NCI-H748 (cell line): ENCODE data around the gene YOD1.
"Not testable (repeated sequence)": the region's sequence is repeated elsewhere in the genome, so short reads cannot be mapped to it uniquely, and the experiment has no call there.

Experiments used
- DNase-seq: peaks from one replicate; lab custom pipeline; 2025; ENCODE audit not compliant: unreplicated experiment; lab: John Stamatoyannopoulos, UW

YOD1 gene

DNA sequence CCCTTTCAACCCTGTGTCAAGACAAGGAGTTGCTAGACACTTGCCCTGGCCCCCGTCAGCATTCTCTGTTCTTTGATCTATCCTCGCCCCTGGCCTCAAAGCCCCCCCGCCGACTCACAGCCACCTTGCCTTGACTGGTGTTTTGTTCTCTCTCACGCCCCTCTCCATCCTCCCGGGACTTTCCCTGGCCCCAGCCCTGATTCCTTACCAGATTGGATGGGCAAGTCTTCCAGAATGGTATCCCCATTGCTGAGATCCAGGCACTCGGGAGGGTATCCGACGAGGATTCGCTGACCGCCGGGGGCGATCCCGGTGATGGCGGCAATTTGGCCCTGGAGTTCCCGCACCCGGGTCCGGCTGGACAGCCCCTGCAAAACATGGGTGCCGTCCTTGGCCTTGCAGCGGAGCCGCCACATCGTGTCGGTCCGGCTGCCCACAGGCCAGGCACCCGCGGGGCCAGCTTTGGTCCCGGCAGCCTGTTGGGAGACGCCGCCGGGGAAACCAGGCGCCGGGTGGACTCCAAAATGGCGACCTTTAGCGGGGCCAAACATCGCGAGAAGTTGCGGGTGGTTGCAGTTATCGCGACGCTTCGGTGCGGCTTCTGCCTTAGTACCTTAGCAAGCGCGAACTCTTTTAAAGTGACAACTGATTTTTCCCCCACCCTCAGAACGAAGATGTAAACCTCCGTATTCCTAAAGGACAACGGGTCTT, 373 bp downstream of the YOD1 start:
- peak; percentile 89 for DNase-seq

GRCh38 chr1:207049974-207050391, 1.0 kb downstream of the YOD1 start:
- DNase-seq, result peak; percentile 40

DNA sequence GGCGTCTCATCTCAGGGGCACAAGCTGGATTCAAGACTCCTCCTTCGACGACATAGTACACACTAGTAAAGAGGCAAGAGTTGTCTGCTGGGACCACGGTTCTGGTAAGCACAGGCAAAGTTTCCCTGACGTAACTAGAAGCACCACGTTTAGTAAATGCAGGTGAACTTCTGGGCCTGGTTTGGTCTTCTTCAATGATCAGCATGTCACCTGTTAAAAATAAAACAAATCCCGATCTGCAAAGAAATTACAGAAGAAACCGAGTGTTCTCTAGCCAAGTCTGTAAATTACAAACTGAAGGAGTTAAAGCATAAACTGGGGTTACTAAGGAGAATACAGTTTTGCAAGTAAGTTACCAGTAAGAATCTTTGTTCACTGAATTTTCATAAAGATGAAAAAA, 1.5 kb downstream of the YOD1 start:
- no peak for DNase-seq

DNA sequence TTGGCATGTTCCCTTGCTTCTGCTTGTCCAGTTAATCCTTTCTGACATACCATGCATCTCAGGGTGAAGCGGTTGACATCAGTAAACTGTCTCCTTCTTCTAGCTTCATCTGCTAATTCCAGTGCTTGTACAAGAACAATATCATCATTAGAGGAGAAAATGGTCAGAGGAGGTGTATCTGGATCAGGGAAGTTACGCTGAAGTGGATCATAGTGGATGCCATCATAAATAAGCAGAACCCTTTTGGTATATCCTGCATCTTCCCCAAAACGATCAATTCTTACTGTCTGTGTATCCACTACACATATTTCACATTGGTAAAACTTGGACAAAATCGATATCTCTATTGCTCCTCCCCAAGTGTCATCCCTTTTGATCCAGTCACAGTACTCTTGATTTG, 2.0 kb downstream of the YOD1 start:
- DNase-seq, result no peak

GRCh38 chr1:207048041-207048440, 3.0 kb downstream of the YOD1 start:
- no peak for DNase-seq

DNA sequence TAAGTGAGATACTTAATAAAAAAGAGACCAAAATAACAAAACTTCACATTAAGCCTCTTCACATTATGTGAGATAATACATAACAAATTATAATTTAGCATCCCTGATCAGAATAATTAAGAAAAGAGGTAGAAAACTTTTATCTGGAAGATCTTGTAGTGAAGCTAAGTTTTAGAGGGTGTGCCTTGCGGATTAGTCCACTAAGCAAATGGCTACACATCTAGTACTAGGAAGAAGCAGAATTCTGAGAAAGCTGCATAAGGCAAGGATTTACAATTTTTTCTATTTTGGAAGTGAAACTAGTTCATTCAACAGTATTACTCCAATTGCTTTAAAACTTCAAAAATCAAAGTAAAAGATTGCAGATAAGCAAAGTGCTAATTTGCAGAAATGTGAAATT, 3.5 kb downstream of the YOD1 start:
- DNase-seq, result no peak

DNA sequence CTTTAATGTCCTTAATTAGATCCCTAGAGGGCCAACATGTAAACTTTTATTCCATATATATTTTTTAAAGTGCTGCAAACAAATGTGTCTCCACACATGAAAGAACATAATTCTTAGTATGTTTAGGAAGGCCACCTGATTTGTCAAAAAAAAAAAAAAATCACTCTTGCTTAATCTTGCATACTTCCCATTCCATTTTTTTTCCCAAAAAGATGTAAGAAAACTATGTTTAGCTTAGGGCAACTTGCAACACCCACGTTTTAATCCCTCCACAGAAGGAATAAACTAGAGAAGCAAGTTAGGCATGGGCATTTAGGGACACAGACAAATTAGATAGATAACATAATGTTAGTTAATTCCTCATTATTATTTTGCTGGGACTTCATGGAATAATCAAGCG, 5.6 kb downstream of the YOD1 start:
- no peak for DNase-seq

GRCh38 chr1:207041397-207041796, 9.6 kb downstream of the YOD1 start:
- not testable (repeated sequence) for DNase-seq

GRCh38 chr1:207040181-207040533, 10.9 kb downstream of the YOD1 start:
- no peak for DNase-seq

- DNase-seq, result no peak
These were observed 11.4 kb downstream of the YOD1 start for GRCh38 chr1:207039380-207040180.

- DNase-seq, result no peak
These were observed 14.1 kb downstream of the YOD1 start for GRCh38 chr1:207036865-207037264.

DNA sequence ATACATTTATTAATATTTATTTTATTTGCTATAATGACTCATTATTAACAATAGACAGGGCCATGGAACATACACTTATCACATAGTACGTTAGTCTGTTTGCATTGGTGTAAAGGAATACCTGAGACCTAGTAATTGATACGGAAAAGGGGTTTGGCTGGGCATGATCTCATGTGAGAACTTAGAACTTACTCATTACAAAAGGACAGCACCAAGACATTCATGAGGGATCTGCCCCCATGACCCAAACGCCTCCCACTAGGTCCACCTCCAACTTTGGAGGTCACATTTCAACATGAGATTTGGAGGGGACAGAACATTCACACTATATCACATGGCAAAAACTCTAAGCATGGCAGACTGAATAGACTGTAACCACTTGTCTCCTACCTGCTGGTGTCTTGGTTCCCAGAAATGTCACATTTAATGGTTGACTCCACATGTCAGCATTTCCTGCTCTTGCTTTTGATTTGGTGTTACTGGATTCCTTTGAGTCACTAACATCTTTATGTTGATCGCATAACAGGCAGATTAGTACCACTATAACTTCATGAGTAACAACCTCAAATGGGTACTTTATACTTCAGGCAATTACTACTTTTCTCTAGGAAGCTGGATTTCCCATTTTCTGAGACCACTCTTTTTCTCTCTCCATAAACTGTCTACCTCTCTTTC, 15.0 kb downstream of the YOD1 start:
- DNase-seq, result no peak

GRCh38 chr1:207034998-207035397, 16.0 kb downstream of the YOD1 start:
- DNase-seq, result no peak

GRCh38 chr1:207034208-207034607, 16.8 kb downstream of the YOD1 start:
- DNase-seq, result no peak

DNA sequence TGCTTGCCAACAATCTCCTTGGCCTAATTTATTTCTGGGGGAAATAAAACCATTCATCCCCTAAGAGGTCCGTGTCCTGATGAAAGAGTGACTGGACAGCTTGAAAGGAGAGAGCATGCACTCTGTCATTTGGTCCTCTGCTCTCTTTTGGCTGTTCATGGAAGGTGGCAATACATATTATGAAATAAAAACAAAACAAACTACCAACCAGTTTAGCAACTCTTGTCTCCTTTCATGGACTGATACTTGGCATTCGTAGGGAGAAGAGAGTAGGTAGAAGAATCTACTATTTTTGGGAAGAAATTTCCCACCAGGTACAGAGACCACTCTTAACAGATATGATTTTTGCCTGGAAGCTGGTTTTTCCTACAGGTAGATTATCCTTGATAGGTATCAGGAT, 17.7 kb downstream of the YOD1 start:
- no peak for DNase-seq

DNA sequence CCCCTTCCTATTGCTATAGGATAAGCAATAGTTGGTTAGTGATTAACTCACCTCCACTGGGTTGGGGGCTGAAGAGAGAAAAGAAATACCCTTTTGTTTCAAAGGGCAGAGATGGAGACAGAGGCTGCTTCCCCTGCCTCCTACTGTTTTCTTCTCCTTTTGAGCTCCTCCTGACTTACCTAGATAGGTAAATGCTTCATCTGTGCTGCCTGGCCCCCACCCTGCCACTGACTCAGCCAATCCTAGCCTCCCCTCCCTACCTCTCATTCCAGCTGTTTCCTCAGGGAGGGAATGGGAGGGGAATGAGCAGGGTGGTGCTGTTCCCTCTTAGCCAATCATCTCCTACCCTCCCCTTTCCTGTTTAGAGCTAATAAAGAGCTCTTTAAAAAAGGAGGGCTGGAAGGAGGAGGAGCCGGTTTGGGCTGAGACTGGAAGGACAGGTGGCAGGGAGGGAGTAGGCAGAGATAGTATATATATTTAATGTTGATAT, 18.4 kb downstream of the YOD1 start, which contains the start of gene C1orf116:
Gene C1orf116, minus strand, starts transcription at position 229 of the 490 bp plus-strand sequence. CDS start 5,158 bp downstream, outside the sequence.
- DNase-seq, result peak; percentile 91

GRCh38 chr1:207031632-207032264, 19.3 kb downstream of the YOD1 start:
- peak; percentile 62 for DNase-seq

- DNase-seq, result no peak
These were observed 20.0 kb downstream of the YOD1 start for GRCh38 chr1:207031016-207031415.

GRCh38 chr1:207030522-207031009, 20.4 kb downstream of the YOD1 start:
- DNase-seq, result no peak

DNA sequence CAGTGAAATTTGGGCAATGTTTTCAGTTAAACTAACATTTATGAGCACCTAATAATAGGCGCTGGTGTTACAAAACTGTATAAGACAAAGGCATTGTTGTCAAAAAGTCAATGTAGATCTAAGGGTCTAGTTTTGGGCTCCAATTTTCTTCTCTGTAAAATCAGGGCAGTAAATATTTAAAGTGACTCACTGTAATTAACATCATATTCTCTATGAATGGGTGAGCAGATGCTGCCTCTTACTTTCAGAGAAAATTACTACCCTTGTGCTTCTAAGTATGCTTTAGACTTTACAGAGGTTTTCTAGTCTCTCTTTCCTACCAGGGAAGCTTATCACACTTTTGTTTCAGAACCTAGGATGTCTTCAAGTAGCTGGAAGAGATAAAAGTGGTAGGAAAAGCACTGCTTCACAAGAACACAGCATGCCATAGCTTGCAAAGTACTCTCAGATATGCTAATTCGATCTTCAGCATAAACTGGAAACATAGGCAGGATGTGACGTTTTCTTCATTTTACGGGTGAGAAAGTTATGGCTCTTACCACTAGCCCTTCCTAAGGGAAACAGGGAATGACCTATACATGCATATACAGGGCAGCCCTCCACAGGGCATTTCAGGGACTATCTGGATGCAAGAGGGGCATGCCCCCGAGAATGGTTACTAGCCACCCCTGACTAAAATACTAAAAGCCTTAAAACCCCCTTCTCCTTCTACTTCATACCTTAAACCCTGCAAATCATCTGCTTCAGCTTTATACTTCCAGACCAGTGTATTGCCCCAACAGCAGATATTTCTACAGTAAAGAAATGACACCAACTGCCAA, 21.1 kb downstream of the YOD1 start:
- peak; percentile 11 for DNase-seq
